ENCODE data around the gene ATG101.

- TF ChIP-seq SMC3 (IDR thresholded peaks at IDR 0.05; ENCODE audit: low read depth, low read length) (no peak), EP300 (IDR thresholded peaks at IDR 0.05; ENCODE audit: borderline replicate concordance in 1 of 2, low read depth in 1 of 2, low read length in 1 of 2) (no peak), RCOR1 (IDR thresholded peaks at IDR 0.05; ENCODE audit: low read length) (no peak), MEF2A (IDR thresholded peaks at IDR 0.05; ENCODE audit: borderline replicate concordance, low read depth) (no peak), NFIC (IDR thresholded peaks at IDR 0.05; ENCODE audit: borderline replicate concordance) (no peak)
- TF ChIP-seq, protein P1, sequence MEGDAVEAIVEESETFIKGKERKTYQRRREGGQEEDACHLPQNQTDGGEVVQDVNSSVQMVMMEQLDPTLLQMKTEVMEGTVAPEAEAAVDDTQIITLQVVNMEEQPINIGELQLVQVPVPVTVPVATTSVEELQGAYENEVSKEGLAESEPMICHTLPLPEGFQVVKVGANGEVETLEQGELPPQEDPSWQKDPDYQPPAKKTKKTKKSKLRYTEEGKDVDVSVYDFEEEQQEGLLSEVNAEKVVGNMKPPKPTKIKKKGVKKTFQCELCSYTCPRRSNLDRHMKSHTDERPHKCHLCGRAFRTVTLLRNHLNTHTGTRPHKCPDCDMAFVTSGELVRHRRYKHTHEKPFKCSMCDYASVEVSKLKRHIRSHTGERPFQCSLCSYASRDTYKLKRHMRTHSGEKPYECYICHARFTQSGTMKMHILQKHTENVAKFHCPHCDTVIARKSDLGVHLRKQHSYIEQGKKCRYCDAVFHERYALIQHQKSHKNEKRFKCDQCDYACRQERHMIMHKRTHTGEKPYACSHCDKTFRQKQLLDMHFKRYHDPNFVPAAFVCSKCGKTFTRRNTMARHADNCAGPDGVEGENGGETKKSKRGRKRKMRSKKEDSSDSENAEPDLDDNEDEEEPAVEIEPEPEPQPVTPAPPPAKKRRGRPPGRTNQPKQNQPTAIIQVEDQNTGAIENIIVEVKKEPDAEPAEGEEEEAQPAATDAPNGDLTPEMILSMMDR (IDR thresholded peaks at IDR 0.05), result no peak
Observed at GRCh38 chr12:52044292-52044983, 25.3 kb upstream of the ATG101 start.

Data from SK-N-SH (cell line).